ENCODE measurements around the gene SS18L1.

GRCh38 chr20:62151225-62151624, 7.7 kb downstream of the SS18L1 start:
- TF ChIP-seq CTCF (IDR thresholded peaks at IDR 0.05) = no peak
- TF ChIP-seq POLR2A (IDR thresholded peaks at IDR 0.05) = no peak

Measured in uterus (tissue), 2 donors.